DLD1 (cell line): Measurements from ENCODE around the gene EFCAB8.

Experiments
- in situ Hi-C: cut with HindIII; loops from 2 replicates; pipeline ENCODE4 v1.10.0; 2017; ENCODE audit warnings: low sequenced_read_pairs

EFCAB8 gene, protein sequence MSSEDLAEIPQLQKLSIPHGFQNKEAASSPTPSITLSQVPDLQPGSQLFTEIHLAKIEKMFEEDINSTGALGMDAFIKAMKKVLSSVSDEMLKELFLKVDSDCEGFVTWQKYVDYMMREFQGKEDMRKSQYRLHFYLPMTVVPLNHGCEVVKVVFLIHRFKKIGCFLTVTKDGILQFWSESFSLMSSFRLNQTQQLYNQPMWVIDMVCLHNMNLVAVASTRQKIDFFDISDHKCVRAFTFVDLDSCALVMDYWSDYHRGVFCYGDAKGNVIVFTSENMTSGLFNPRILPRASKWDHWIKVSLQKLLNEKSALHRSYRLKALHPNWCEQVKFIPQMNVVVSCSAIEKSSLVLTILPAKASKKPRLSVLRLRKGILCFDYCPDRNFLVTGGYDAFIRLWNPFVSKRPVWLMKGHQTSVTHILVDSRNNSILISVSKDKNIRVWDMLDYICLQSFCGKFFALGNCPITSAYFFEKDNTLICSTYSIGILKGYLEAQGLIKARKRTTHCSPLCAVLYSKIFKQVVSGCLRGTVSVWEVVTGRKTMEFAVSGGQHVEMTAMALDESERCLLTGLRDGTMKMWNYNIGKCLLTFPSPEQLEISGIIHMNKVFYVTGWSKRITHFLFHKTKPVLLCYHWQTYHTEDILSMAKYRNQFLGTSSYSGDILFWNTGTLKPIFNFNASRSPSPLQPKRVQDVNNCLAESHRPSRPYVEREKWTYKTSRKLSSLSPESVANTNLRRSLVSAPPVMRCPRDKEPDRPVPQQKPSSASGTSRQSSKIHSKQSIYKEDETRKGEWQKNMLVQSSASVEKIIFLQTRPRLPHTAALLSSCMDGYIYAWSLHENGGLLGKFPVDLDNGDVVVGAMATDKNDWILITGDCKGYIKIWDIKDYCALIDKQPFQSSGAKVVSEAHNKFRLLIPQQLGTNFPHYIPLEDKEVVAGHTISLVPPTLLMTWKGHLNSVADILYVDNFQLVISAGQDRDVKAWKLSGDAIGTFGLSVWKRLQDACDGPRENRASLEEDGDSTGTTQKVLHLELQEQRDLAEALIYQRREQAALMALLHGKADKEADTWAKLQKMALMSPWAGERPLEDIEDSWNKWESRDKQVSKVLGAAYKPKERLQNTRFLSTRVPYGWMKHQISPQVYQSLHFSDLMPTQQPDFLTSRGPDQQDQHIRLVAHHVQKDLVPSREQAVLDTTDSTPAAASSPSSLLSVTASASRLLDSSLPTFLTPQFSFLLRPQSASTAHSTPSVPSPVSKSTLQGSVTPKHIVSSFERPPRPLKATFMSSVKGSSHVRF

DNA sequence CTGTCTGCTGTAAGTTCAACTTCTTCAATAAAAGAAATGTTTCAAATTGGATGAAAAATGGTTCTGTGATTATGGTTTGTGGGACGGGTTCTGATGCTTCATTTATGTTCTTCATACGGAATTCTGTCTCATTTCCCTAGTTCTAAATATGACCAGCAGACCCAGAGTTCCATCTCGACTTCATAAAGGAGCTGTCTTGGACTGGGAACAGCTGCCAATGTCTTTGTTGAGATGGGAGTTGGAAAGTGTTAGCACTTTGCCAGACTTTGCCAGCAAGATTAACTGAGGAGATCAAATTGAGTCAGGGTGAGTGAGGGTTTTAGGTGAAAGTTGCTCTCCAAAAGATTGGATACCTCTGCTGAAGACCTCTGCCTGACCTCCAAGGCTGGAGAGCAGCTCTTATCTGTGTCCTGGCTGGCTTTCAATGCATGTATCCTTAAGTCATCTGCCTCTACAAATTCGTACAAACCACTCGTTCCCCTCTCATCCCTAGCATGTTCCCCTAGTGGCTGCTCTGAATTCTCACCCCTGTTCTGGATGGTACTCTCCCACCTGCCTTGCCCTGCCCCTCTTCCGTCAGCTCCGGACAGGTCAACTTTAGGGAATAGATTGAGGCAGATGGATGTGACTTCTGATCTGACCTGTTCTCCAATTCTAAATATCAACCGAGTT is at the start of gene EFCAB8:
Gene EFCAB8 (plus strand): TSS at position 223 of the 672 bp plus-strand sequence. CDS start 4,870 bp downstream, outside the sequence.
- in situ Hi-C loops, result no loop called here

DNA sequence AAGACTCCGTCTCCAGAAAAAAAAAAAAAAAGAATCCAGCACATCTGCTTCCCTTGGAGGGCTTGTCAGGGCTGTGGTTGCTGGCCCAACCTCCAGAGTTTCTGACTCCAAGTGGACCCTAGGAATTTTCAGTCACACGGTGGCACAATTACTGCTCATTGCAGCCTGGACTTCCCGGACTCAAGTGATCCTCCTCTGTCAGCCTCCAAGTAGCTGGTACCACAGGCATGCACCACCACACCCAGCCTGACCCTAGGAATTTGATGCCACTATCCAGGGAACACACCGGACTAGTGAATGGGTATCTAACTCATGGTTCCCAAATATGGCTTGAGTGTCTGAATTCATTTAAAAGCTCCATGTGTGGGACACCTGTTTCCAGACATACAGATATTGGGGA is 48.8 kb upstream of the EFCAB8 start:
- in situ Hi-C loops, result loop anchor here (5.0 kb wide), 1 partner anchor 33 kb away; no protein-coding TSS in a partner anchor

GRCh38 chr20:32810941-32811340 is 47.8 kb upstream of the EFCAB8 start:
- in situ Hi-C loops, result loop anchor here (5.0 kb wide), 1 partner anchor 34 kb away; no protein-coding TSS in a partner anchor

- in situ Hi-C loops, result loop anchor here (5.0 kb wide), 1 partner anchor 35 kb away; no protein-coding TSS in a partner anchor
These were observed 46.8 kb upstream of the EFCAB8 start for GRCh38 chr20:32811886-32812285.

DNA sequence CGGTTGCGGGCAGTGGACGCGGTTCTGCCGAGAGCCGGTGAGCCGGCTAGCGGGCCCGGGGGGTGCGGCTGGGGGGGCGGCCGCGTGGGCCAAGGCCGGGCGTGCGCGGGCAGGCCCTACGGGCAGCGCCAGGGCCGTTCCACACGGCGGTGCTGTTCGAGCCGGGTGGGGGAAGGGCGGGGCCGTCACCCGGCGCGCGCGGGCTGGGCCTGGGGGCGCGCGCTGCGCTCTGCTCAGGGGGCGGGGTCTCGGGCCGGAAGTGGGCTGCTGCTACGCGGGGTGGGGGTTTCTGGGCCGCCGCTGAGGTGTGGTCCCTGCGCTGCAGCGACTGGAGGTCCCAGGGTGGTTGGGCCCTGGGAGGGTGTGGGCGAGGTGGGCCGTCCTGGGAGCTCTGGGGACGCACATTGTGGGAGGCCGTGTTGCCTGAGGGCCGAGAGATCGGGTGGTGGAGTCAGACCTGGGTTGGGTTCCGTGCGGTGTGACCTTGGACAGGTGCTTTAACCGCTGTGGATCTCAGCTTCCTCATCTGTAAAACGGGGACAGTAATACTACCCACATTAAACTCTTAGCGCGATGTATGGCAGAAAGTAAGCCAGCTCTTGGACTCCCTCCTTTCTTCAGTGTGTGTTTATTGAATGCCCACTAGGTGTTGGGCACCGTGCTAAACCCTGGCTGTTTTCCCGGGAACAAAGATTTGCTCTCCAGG is 38.6 kb upstream of the EFCAB8 start:
- in situ Hi-C loops, result no loop called here

GRCh38 chr20:32820698-32821377 is 37.9 kb upstream of the EFCAB8 start:
- in situ Hi-C loops, result no loop called here

DNA sequence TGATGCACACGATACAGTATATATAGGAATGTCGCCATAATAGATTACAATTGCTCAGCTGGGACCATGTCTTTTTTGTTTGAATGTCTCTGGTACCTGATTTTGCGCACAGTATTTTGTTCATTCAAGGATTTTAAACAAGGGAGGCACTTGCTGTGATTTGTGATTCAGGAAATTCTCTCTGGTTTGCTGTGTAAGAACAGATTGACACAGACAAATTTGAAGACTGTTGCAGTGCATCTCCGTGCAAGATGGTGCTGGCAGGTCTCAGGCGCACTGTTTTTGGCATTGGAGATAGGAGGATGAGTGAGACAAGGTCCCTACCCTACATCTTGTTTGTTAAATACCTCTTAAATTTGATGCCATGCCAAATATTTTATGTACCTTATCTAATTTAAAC is 36.5 kb upstream of the EFCAB8 start:
- in situ Hi-C loops, result no loop called here

GRCh38 chr20:32823078-32823477 is 35.6 kb upstream of the EFCAB8 start:
- in situ Hi-C loops, result no loop called here

GRCh38 chr20:32823737-32824588 is 34.8 kb upstream of the EFCAB8 start:
- in situ Hi-C loops, result no loop called here

- in situ Hi-C loops, result no loop called here
These were observed 30.6 kb upstream of the EFCAB8 start for GRCh38 chr20:32828029-32828680.

DNA sequence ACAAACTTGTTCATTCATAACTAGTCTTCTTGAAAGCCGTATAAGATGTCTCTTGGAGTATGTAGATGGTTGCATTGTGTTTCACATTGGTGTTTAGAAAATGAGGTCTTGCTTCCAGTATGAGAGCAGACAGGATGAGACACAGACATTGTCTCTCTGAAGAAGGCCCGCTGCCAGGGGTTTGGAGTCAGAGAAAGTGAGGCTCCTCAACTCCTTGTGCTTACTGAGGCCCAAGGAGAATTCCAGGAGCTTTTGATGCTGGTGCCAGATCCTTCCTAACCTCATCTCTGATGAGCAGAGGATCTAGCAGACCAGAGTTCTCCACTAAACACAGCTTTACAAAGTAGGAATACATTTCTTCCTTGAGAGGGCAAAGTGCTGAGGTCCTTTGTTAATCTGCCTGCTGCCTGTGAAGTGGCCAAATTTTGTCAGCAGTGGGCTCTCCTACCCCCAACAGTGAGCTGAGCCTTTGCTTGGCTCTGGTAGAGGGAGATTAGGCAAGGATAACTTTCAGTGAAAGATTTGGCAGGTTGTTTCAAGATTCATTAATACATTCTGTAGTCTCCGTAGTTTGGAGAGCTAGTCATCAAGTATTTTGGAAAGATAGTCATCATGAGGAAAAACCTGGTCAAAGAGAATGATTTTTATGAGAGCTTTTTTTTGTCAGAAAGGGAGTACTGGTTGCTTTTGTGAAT is 29.3 kb upstream of the EFCAB8 start:
- in situ Hi-C loops, result no loop called here

- in situ Hi-C loops, result no loop called here
These were observed 28.3 kb upstream of the EFCAB8 start for GRCh38 chr20:32830437-32830836.

DNA sequence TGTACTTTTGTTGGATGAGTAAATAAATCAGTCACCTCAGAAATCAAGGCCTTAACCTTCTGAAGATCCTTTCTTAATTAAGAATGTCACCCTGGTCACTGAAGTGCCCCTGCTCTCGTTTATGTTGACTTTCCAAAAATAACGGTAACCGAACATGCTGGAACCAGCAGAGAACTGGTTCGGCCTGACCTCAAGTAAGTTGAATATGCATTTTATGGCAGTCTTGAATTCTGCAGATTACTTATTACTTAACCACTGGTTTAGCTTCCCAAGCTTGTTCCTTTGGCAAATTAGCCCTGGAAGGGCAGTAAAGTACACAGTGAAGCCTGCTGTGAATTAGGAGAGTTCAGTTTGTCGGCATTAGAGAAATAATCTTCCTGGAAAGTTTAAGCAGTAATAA is 26.7 kb upstream of the EFCAB8 start:
- in situ Hi-C loops, result no loop called here

DNA sequence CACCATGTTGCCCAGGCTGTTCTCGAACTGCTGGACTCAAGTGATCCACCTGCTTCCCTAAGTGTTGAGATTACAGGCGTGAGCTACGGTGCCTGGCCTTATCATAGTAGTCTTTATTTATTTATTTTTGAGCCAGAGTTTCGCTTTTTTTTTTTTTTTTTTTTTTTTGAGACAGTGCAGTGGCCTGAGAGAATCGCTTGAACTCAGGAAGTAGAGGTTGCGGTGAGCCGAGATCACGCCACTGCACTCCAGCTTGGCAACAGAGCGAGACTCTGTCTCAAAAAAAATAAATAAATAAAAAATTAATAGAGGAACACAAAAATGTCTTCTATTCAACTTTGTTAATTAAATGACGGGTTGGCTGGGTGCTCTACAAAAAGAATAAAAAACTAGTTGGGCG is 26.1 kb upstream of the EFCAB8 start:
- in situ Hi-C loops, result no loop called here

DNA sequence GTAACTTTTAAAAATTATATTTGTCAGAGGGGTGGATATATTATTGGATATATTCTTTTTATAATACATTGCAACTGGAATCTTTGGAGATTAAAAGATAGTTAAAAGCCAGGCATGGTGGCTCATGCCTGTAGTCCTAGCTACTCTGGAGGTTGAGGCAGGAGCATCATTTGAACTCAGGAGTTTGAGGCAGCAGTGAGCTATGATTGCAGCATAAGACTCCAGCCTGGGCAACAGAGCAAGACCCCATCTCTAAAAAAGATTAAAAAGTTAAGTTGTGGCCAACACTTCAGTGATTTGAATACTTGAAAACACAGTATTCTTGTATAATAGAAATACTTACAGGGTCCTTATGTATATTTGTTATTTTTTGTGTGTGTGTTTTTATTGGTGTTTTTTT is 23.8 kb upstream of the EFCAB8 start:
- in situ Hi-C loops, result no loop called here

DNA sequence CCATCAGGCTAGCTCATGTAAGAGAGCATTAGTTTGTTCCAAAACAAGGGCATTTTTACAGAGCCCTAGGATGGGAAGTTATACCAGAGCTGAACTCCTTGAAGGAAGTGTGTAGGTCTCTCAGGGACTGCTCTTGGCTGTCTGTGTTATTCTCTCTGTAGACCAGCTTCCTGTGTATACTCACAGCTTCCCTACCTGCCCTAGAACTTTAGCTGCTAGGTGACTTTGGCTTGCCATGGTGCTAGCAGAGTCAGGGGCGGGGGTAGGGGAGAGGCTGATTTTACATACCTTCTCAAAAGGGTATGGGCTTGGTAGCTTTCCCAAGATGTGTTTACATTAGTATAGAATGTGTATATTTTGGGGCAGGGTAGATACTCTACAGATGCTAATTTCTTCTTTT is 21.6 kb upstream of the EFCAB8 start:
- in situ Hi-C loops, result no loop called here
